Calu3 (cell line): ENCODE measurements around the gene ENPP6. TPM values are rescaled to one million over a fixed set of nuclear protein-coding genes. Genes with fewer than 3 reads are reported as not detected.

Source experiments
- BruUV-seq: library from RNA; stranded (reverse); fragments of 400-500 nt; replicated peaks from 2 replicates; lab custom pipeline; 2021; lab: Mats Ljungman, UMichigan
- CTCF ChIA-PET: fragments of 300-600 bp; sonication (Branson Sonifier 250); formaldehyde crosslinking; loops from one replicate; lab custom pipeline; 2022; ENCODE audit warnings: antibody characterized with exemption; lab: Charles Lee
- DNase-seq: peaks from one replicate; pipeline ENCODE4 v3.0.0; 2022
- H3K27ac Mint-ChIP-seq: one replicate; pipeline ENCODE4 v1.8.0; 2022; ENCODE audit warnings: mixed read lengths; ENCODE audit not compliant: unreplicated experiment
- H3K27me3 Mint-ChIP-seq: one replicate; pipeline ENCODE4 v1.8.0; 2022; ENCODE audit warnings: mixed read lengths; ENCODE audit not compliant: unreplicated experiment
- H3K36me3 Mint-ChIP-seq: one replicate; pipeline ENCODE4 v1.8.0; 2022; ENCODE audit warnings: mild to moderate bottlenecking, moderate library complexity, mixed read lengths; ENCODE audit not compliant: insufficient read depth, unreplicated experiment
- H3K4me1 Mint-ChIP-seq: one replicate; pipeline ENCODE4 v1.8.0; 2022; ENCODE audit warnings: mild to moderate bottlenecking, low read depth, mixed read lengths; ENCODE audit not compliant: unreplicated experiment
- H3K4me3 Mint-ChIP-seq: one replicate; pipeline ENCODE4 v1.8.0; 2022; ENCODE audit warnings: mild to moderate bottlenecking, low read depth, moderate library complexity, mixed read lengths; ENCODE audit not compliant: unreplicated experiment
- H3K9me3 Mint-ChIP-seq: one replicate; pipeline ENCODE4 v1.8.0; 2022; ENCODE audit warnings: low read depth, mixed read lengths; ENCODE audit not compliant: unreplicated experiment
- intact Hi-C: fragments of 100-400 bp; cut with micrococcal nuclease; formaldehyde crosslinking; loops from one replicate; pipeline ENCODE4 v1.10.0; 2022; ENCODE audit not compliant: unreplicated experiment
- total RNA-seq: library from RNA; stranded (reverse); gene quantifications from 2 replicates; pipeline ENCODE4 v1.2.3, GENCODE V29; 2022
- TF ChIP-seq, protein P1 (sequence below): fragments of 200-600 bp; IDR thresholded peaks from one replicate; pipeline ENCODE4 v1.8.0; 2022; ENCODE audit warnings: antibody characterized with exemption; ENCODE audit not compliant: unreplicated experiment

Gene ENPP6
- total RNA-seq, 1 experiment from 2014 or later = not detected

- H3K4me3 Mint-ChIP-seq = no peak overlapping the region
- CTCF ChIA-PET = no interaction called here
Measured at GRCh38 chr4:184110452-184111224, 107.0 kb downstream of the ENPP6 start.

GRCh38 chr4:184108006-184108501, 109.6 kb downstream of the ENPP6 start:
- no TSS peak for BruUV-seq
- intact Hi-C loops = no loop called here
- H3K27me3 Mint-ChIP-seq = peaks cover 15% of the 10 kb centered on the region
- H3K4me1 Mint-ChIP-seq = peaks cover 19% of the 10 kb centered on the region
- CTCF ChIA-PET = no interaction called here
- no peak for DNase-seq
- no peak overlapping the region for H3K27ac Mint-ChIP-seq
- H3K4me3 Mint-ChIP-seq = no peak overlapping the region
- H3K9me3 Mint-ChIP-seq = peaks cover 6% of the 10 kb centered on the region
- TF ChIP-seq, protein P1, sequence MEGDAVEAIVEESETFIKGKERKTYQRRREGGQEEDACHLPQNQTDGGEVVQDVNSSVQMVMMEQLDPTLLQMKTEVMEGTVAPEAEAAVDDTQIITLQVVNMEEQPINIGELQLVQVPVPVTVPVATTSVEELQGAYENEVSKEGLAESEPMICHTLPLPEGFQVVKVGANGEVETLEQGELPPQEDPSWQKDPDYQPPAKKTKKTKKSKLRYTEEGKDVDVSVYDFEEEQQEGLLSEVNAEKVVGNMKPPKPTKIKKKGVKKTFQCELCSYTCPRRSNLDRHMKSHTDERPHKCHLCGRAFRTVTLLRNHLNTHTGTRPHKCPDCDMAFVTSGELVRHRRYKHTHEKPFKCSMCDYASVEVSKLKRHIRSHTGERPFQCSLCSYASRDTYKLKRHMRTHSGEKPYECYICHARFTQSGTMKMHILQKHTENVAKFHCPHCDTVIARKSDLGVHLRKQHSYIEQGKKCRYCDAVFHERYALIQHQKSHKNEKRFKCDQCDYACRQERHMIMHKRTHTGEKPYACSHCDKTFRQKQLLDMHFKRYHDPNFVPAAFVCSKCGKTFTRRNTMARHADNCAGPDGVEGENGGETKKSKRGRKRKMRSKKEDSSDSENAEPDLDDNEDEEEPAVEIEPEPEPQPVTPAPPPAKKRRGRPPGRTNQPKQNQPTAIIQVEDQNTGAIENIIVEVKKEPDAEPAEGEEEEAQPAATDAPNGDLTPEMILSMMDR = no peak
- H3K36me3 Mint-ChIP-seq = no peaks in the 10 kb centered on the region

More at GRCh38 chr4:184110452-184111224, 107.0 kb downstream of the ENPP6 start:
- no TSS peak for BruUV-seq
- H3K27ac Mint-ChIP-seq = no peak overlapping the region
- no peak for DNase-seq
- intact Hi-C loops = no loop called here
- peaks cover 15% of the 10 kb centered on the region for H3K27me3 Mint-ChIP-seq
- H3K9me3 Mint-ChIP-seq = peaks cover 3% of the 10 kb centered on the region
- TF ChIP-seq, protein P1 = no peak
- no peaks in the 10 kb centered on the region for H3K36me3 Mint-ChIP-seq
- H3K4me1 Mint-ChIP-seq = no peaks in the 10 kb centered on the region

GRCh38 chr4:184104419-184105101, 113.1 kb downstream of the ENPP6 start:
- CTCF ChIA-PET = interaction anchor here (0.5 to 0.7 kb wide), 2 partner anchors 695 to 991 kb away, joined by 3 to 4 read pairs; no protein-coding TSS in a partner anchor
- intact Hi-C loops = no loop called here
- Mint-ChIP-seq H3K27me3 (peaks cover 21% of the 10 kb centered on the region), H3K27ac (peak overlapping the region; percentile 51), H3K36me3 (no peaks in the 10 kb centered on the region), H3K9me3 (peaks cover 6% of the 10 kb centered on the region), H3K4me1 (peaks cover 19% of the 10 kb centered on the region), H3K4me3 (peak overlapping the region; percentile 17)
- no TSS peak for BruUV-seq
- TF ChIP-seq, protein P1 = no peak
- peak; percentile 28 for DNase-seq

DNA sequence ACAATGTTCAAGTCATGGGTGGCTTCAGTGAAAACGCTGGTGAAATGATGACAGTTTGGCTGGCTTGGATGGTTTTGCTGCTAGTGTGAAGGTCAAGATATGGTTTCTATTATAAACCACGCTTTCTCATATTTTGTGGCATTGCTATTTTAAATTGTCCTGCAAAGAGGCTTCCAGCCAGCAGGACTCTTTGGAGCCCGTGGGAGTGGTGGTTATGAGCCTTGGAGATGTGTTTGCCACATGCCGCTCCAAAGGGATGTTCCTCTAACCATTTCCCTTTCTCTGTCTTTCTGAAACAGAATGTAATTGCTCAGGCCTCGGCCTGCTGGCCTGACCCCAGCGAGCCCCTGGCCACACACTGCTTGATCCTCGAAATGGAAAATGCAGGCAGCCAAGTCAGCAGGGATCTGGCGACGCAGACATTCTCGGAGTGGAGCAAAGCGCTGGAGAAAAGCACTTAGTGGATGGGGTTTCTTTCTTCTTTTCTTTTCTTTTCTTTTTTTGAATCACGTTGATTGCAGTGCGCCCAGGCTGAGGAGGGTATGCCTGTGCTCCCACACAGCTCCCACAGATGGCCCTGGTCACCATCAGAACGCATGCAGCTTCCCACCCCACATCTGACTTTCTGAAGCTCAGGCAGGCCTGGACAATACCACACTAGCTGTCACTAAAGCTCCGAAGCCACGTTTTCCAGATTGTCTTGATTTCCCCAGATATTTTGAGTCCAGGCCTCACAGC, 114.0 kb downstream of the ENPP6 start:
- BruUV-seq = no TSS peak
- H3K4me3 Mint-ChIP-seq = no peak overlapping the region
- H3K27ac Mint-ChIP-seq = no peak overlapping the region
- peaks cover 19% of the 10 kb centered on the region for H3K4me1 Mint-ChIP-seq
- CTCF ChIA-PET = interaction anchor here (0.7 kb wide), 1 partner anchor 694 kb away, joined by 3 read pairs; no protein-coding TSS in a partner anchor
- no peaks in the 10 kb centered on the region for H3K36me3 Mint-ChIP-seq
- peaks cover 30% of the 10 kb centered on the region for H3K27me3 Mint-ChIP-seq
- no peak for DNase-seq
- intact Hi-C loops = no loop called here
- TF ChIP-seq, protein P1 = no peak
- peaks cover 6% of the 10 kb centered on the region for H3K9me3 Mint-ChIP-seq
